Right lobe of liver (tissue), 4 donors: ENCODE measurements around the gene HEMK1.

Experiments used
- CTCF ChIP-seq, 4 donors: fragments of 200-600 bp in 3 of 4; fragments of 450-650 bp in 1 of 4; IDR thresholded peaks; one replicate each; pipeline versions ENCODE4 v1.5.1 to v1.8.0; 2016 to 2022; ENCODE audit warnings: antibody characterized with exemption in 4 of 4, mild to moderate bottlenecking in 2 of 4
- POLR2A ChIP-seq: fragments of 450-650 bp; IDR thresholded peaks from one replicate; pipeline ENCODE4 v1.6.1; 2017; ENCODE audit warnings: antibody characterized with exemption, mild to moderate bottlenecking
- donor health status: DM: no; HTN: no; CAD: no.
- donor health status: DM: no; HTN: no; CAD: no.
- donor health status: DM: no; HTN: yes; CAD: no.

DNA sequence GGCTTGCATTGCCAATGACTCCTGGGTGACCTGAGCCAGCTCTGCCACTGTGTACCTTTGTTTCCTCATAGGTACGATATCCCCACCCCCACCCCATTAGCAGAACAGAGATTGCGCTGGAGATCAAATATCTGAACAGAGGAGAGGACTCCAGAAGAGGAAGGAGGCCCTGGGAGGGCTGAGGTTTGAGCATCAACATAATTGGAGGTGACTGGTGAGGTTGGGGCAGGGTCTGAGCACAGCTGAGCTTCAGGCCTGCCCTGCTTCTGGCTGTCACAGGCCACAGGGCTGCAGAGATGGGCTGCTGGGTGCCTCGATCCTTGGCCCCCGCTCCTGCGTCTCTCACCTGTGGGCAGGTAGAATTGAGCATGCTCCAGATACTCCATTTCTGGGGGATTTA, 44.6 kb upstream of the HEMK1 start:
- TF ChIP-seq CTCF (IDR thresholded peaks at IDR 0.05) (no peak), POLR2A (no peak)
